Right renal pelvis (tissue), 4 donors: Measurements from ENCODE around the gene CUBN. TPM values are rescaled to one million over a fixed set of nuclear protein-coding genes. Genes with fewer than 3 reads are reported as not detected.
"Not testable (repeated sequence)": the region's sequence is repeated elsewhere in the genome, so short reads cannot be mapped to it uniquely, and the experiment has no call there.

Experiments
- DNase-seq, 4 donors: peaks; one replicate each; pipeline ENCODE4 v3.0.0-alpha.2; 2013; ENCODE audit warnings: low read depth in 4 of 4, low spot score in 3 of 4, missing footprints in 1 of 4
- polyA plus RNA-seq, 4 donors: library from polyadenylated mRNA; unstranded; fragments of 120-200 nt; gene quantifications; one replicate each; pipeline ENCODE4 v1.2.1, GENCODE V29; 2013; ENCODE audit not compliant: insufficient read length in 4 of 4

The CUBN gene
- polyA plus RNA-seq, 4 donors: 165 to 260 (median 180) TPM

DNA sequence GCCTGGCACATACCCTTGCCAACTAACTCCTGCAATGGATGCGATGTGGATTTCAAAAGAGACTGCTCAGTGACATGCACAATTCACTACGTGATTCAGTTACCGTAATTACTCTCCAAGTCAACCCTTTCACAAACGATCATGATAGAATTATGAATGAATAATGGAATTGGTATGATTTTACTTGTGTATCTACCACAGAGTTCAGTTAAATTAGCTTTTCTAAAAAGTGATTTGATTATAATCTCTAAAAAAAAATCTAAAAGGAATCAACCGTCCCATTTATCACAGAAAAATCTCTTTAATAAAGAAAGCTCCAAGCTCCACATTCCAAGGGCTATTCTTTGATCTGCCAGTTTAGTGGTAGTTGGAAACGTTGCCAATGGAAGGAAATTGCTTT lies 282.0 kb downstream of the CUBN start:
- no peak for DNase-seq

DNA sequence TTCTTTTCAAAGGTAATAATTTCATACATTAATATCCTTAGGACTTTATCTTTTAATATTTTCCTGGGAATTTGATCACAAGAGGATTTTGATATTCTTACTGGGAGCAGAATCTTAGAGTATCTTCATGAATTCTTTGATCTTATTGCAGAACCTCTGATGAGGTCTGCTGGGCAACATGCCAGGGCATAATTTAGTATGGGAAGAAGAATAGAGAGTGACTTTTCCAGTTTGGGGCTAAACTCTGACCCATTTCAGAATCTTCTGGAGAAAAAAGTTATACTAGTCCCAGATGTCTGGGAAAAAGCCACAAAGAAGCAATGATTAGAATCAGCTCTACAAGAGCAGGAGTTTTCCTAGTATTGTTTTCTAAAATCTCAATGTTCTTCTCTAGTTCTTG lies 284.4 kb downstream of the CUBN start:
- no peak for DNase-seq

GRCh38 chr10:16843252-16843870 lies 286.2 kb downstream of the CUBN start:
- peak; percentile 32 to 42 (median 36) for DNase-seq

DNA sequence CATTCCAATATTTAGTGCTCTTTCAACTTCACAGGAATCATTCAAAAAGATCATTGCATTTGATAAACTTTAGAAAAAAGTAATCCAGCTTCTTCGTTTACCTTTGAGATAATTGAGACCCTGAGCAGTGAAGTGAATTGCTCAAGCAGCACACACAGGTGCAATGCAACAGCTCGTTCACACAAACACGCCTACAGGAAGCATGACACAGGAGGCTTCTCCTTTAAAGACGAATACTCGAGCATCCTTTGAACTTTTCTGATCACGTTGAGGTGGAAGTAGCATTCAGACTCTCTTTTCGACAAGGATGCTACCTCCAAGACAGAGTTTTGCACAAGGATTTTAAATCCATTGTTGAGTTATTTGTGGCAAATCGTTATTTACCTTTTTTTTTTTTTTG lies 294.4 kb downstream of the CUBN start:
- DNase-seq: no peak

DNA sequence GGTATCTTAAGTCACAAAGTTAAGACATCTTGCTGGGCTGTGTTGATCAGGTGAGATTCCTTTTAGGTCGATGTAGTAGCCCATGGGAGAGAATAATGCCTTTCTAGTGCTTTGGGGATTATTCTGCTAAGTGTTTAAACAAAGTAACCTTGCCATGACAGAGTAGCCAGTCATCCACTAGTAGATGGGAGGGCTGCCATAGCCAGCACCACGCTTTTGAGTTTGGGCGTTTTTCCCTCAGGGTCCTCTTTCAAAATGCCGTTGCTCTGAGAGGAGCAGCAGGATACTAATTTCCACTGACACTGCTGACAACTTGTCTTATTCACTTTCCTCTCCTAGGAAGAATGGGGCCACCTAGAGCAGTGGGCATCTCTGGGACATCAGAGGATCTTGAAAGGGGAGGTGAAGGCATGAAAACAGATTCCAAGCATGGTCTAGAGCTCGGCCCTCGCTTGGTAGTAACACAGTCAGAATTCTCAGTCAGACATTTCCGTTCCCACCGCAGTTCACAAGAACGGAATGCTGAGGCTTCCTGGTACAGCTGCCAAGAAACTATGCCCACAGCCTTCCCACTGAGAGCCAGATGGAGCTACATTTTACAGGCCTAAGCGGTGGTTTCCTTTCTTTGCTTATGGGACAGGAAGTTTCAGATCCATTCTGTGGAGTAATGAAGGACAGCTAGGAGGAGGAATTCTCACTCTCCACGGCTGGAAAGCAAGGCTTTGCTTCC lies 297.1 kb downstream of the CUBN start:
- no peak for DNase-seq

DNA sequence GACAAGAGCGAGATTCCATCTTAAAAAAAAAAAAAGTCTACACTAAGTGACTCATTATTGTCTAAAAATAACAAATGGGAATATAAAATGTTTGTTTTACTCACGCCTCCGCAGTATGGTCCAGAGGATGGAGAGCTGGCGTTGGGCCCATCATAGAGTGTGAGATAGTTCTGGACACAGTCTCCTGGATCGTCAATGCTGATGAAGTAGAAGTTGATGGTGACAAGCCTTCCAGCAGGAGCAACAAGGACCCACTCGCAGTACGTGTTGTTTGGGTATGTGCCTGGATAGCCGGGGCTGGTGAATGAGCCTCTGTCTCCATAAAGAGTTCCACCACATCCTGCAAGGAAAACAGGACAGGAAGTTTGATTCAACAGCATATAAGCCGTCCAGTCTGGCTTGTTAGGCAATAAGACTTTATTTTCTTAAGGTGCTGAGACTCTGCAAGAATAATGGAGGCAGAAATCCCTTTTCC lies 300.9 kb downstream of the CUBN start:
- no peak for DNase-seq

DNA sequence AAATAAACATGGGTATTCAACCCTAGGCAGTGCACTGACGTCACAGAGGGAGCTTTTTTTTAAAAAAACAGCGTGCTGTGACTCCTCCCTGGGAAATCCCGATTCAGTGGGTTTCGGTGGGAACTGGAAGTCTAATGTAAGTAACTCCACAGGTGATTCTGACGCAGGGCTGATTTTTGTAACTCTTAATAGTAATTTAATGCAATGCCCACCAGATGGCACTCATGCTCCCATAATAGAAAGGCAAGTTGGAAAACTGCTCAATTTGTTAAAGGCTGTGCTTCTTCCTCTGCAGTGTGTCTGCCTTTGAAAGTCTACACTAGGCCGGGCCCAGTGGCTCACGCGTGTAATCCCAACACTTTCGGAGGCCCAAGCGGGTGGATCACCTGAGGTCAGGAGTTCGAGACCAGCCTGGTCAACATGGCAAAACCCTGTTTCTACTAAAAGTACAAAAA lies 301.5 kb downstream of the CUBN start:
- peak; percentile 48 to 61 (median 59) for DNase-seq

- DNase-seq: not testable (repeated sequence)
Measured at GRCh38 chr10:16827474-16827873, 302.1 kb downstream of the CUBN start.

GRCh38 chr10:16822726-16823360 lies 306.8 kb downstream of the CUBN start:
- no peak for DNase-seq

GRCh38 chr10:16822027-16822426 lies 307.6 kb downstream of the CUBN start:
- DNase-seq: no peak

DNA sequence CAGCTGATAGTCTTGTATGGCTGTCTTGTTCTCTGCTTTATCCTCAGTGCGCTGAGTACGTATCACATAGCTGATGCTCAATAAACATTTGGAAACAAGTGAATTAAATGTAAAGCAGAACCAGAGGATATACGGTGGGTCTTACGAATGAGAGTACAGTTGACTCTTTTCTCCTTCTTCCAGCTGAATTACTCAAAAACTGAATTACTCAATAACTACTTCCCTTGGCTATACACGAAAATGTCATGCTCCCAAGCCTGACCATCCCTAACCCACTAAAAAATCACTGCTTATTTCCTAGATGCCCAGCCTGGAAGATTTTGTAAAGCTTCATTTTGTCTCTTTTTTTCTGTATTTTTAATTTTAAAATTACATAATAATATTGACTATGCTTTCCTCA lies 309.2 kb downstream of the CUBN start:
- DNase-seq: no peak

GRCh38 chr10:16820018-16820417 lies 309.6 kb downstream of the CUBN start:
- no peak for DNase-seq

DNA sequence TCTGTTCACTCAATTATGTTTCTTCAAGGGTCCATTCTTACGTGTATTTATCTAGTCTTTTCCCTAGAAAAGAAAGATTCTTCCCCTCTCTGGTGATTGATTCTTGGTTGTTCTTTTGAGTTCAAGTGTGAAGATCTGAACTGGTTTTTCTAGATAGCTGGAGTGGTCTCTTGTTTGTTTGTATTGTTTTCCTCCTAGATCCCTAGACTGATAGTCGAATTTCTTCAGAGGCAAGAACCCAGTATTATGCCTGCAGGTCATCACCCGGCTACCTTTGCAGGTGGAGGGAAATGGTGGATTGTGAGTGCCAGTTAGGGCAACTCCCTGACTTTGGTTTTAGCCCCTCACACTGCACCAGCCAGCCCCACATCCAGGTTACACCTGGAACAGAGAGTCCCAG lies 310.2 kb downstream of the CUBN start:
- no peak for DNase-seq

- DNase-seq: no peak
Measured at GRCh38 chr10:16819026-16819425, 310.6 kb downstream of the CUBN start.

DNA sequence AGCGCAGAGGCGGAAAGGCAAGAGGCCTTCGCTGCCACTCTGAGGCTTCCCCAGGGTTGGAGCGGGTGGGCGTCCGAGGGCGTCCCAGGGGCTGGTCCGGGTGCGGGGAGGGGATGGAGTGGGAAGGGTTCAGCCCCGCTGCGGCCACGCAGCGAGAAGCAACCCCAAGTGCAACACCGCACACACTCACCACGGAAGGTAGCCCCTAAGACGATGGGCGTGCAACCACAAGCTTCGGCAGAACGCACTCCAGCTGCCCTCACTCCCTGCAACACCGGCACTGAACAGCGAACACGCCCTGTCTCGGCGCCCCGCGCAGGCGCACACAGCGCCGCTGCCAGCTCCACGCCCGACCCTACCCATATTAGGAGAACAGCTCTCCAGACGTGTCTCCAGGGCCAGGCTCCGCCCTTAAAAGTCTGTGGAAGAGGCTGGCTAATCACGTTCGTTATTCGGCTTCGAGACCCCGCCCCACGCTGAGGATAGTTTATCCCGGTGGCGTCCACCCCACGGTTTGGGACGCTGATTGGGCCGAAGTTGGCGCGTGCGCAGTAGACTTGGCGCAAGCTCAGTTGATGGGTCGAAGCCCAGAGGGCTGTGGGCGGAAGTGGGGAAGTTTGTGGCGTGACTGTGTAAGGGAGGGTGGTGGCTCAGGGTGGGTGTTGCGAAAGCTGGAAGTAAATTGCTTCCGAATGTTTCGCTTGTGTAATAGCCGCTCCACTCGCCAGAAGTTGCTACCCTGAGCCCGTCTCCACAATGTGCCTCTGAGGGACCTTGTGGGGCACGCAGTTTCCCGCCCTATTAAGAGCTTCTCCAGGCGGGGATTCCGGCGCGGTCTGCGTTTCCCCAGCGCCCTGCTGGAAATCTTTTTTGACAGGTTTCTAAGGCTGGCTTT lies 312.2 kb downstream of the CUBN start, which contains the start of gene RSU1:
TSS of gene RSU1 (minus strand) at position 300 of the 895 bp plus-strand sequence. CDS start 343 bp downstream, outside the sequence.
- DNase-seq: peak; percentile 99

- DNase-seq: no peak
Measured at GRCh38 chr10:16816830-16817124, 312.8 kb downstream of the CUBN start.

DNA sequence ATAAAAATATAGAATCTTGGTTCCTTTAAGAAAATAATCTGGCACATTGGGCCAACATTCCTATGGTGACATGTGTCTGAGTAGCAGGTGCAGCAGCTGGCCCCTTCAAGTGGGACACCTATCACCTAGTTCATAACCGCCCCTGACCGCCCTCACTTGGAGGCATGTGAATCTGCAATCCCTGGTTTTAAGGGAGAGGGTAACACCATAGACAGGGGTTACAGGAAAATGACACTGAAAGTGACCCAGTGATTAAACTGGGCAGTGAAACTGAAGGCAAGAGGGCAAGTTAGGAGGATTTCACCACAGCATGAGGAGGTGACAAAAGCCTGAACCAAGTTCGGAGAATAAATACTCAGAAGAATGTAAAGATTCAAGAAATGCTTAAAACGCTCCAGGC lies 313.4 kb downstream of the CUBN start:
- no peak for DNase-seq

- no peak for DNase-seq
Measured at GRCh38 chr10:16814012-16814411, 315.6 kb downstream of the CUBN start.

DNA sequence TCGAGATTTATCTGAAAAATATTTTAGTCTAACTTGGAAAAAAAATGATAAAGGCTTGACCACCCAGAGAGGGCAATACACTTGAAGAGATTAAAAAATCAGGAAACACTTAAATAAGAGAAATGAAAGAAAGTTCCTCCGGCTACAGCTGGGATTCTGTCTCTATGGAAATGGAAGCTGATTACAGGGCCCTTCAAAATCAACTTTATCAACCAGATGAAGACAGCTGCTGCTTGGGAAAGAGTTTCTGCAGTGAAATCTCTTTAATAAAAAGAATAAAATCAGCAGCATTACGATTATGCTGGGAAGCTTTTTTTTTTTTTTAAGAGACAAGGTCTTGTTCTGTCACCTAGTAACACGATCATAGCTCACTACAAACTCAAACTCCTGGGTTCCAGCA lies 316.9 kb downstream of the CUBN start:
- DNase-seq: no peak

DNA sequence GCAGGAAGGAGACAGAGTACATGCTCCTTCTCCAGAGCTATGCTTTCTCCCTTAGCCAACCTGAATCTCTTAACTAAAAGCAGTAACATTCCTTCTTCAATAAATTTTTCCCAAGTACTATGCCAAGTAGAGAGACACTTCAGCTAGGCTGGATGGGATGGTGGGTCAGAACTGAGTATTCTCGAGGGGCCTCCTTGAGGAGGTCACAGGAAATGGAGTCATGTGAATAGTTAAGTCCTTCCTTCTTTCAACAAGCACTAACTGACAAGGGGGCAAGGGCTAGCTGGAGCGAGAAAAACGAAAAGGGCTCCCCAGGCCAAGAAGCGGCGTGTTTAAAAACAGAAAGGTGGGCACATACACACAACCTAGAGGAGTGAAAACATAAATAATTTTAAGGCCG lies 317.8 kb downstream of the CUBN start:
- DNase-seq: no peak

GRCh38 chr10:16811292-16811691 lies 318.3 kb downstream of the CUBN start:
- DNase-seq: no peak
